BLaER1 (cell line): ENCODE results near the gene FNDC3B.

ENCODE experiments used
- H3K27ac ChIP-seq: shearing (Covaris generic); formaldehyde crosslinking; 2 replicates; pipeline ENCODE4 v1.8.1; 2022
- H3K27me3 ChIP-seq: shearing (Covaris generic); formaldehyde crosslinking; 2 replicates; pipeline ENCODE4 v1.8.1; 2022
- H3K36me3 ChIP-seq: shearing (Covaris generic); formaldehyde crosslinking; 2 replicates; pipeline ENCODE4 v1.8.1; 2022
- H3K4me1 ChIP-seq: shearing (Covaris generic); formaldehyde crosslinking; 2 replicates; pipeline ENCODE4 v1.8.1; 2022
- H3K4me2 ChIP-seq: shearing (Covaris generic); formaldehyde crosslinking; 2 replicates; pipeline ENCODE4 v1.8.1; 2022
- H3K4me3 ChIP-seq: shearing (Covaris generic); formaldehyde crosslinking; 2 replicates; pipeline ENCODE4 v1.8.1; 2022
- H3K9ac ChIP-seq: shearing (Covaris generic); formaldehyde crosslinking; 2 replicates; pipeline ENCODE4 v1.8.1; 2022
- H3K9me3 ChIP-seq: shearing (Covaris generic); formaldehyde crosslinking; 2 replicates; pipeline ENCODE4 v1.8.1; 2022
- H4K20me1 ChIP-seq: shearing (Covaris generic); formaldehyde crosslinking; 2 replicates; pipeline ENCODE4 v1.8.1; 2022
- Cebpa-rat ChIP-seq: shearing (Covaris generic); IDR thresholded peaks from 2 replicates; pipeline ENCODE4 v1.8.1; 2022

FNDC3B gene

GRCh38 chr3:172446198-172446597 lies 406.8 kb downstream of the FNDC3B start:
- Histone ChIP-seq H3K27me3 (no peaks in the 10 kb centered on the region), H3K4me2 (no peak overlapping the region), H3K4me3 (no peak overlapping the region), H3K27ac (no peak overlapping the region), H3K4me1 (no peaks in the 10 kb centered on the region), H3K9me3 (peaks cover 28% of the 10 kb centered on the region), H4K20me1 (no peaks in the 10 kb centered on the region), H3K9ac (no peak overlapping the region), H3K36me3 (no peaks in the 10 kb centered on the region)
- no peak for TF ChIP-seq Cebpa-rat

GRCh38 chr3:172447611-172448579 lies 408.5 kb downstream of the FNDC3B start, which contains the start of gene GHSR:
Gene GHSR (minus strand): TSS chr3:172448456. CDS start chr3:172448413, 43 bp downstream.
- H3K4me2 ChIP-seq: no peak within 1 kb of the TSS
- H3K4me1 ChIP-seq: no peaks in the 10 kb centered on the region
- no peak within 1 kb of the TSS for H3K27ac ChIP-seq
- no peak within 1 kb of the TSS for H3K4me3 ChIP-seq
- H3K9me3 ChIP-seq: peaks cover 28% of the 10 kb centered on the region
- no peak within 1 kb of the TSS for H3K9ac ChIP-seq
- no peaks in the 10 kb centered on the region for H3K27me3 ChIP-seq
- no peaks in the 10 kb centered on the region for H3K36me3 ChIP-seq
- no peak for TF ChIP-seq Cebpa-rat
- no peaks in the 10 kb centered on the region for H4K20me1 ChIP-seq

- H3K4me3 ChIP-seq: no peak overlapping the region
- no peaks in the 10 kb centered on the region for H3K36me3 ChIP-seq
- no peaks in the 10 kb centered on the region for H3K27me3 ChIP-seq
- H3K4me2 ChIP-seq: no peak overlapping the region
- peaks cover 28% of the 10 kb centered on the region for H3K9me3 ChIP-seq
- no peaks in the 10 kb centered on the region for H4K20me1 ChIP-seq
- H3K27ac ChIP-seq: no peak overlapping the region
- H3K4me1 ChIP-seq: no peaks in the 10 kb centered on the region
- no peak for TF ChIP-seq Cebpa-rat
- no peak overlapping the region for H3K9ac ChIP-seq
These were observed 409.5 kb downstream of the FNDC3B start for GRCh38 chr3:172448661-172449465.

GRCh38 chr3:172449466-172450149 lies 410.2 kb downstream of the FNDC3B start:
- H3K9me3 ChIP-seq: peaks cover 28% of the 10 kb centered on the region
- H4K20me1 ChIP-seq: no peaks in the 10 kb centered on the region
- H3K4me2 ChIP-seq: no peak overlapping the region
- no peak for TF ChIP-seq Cebpa-rat
- no peaks in the 10 kb centered on the region for H3K4me1 ChIP-seq
- H3K4me3 ChIP-seq: no peak overlapping the region
- no peak overlapping the region for H3K9ac ChIP-seq
- no peaks in the 10 kb centered on the region for H3K27me3 ChIP-seq
- no peaks in the 10 kb centered on the region for H3K36me3 ChIP-seq
- H3K27ac ChIP-seq: no peak overlapping the region
